ENCODE measurements around the gene RIC1. TPM values are rescaled to one million over a fixed set of nuclear protein-coding genes. Genes with fewer than 3 reads are reported as not detected.
"Not testable (repeated sequence)": the region's sequence is repeated elsewhere in the genome, so short reads cannot be mapped to it uniquely, and the experiment has no call there.

The RIC1 gene
- total RNA-seq, 2 donors from 2014 or later, result 12.8 to 17.9 TPM

GRCh38 chr9:5767968-5768932 is 139.3 kb downstream of the RIC1 start:
- H3K27ac ChIP-seq, result no peak overlapping the region
- no peak for TF ChIP-seq CTCF (IDR thresholded peaks at IDR 0.05)
- H3K27me3 ChIP-seq, result no peaks in the 10 kb centered on the region
- no peaks in the 10 kb centered on the region for H3K9me3 ChIP-seq
- peaks cover 15% of the 10 kb centered on the region for H3K36me3 ChIP-seq
- H3K9ac ChIP-seq (ENCODE audit: low read depth in 2 of 2, low read length in 2 of 2), result no peak overlapping the region
- DNase-seq, result no peak
- H3K4me1 ChIP-seq, result no peaks in the 10 kb centered on the region
- intact Hi-C loops (cut with DNase I), result no loop called here
- no peak overlapping the region for H3K4me3 ChIP-seq

GRCh38 chr9:5773324-5773999 is 144.6 kb downstream of the RIC1 start:
- Histone ChIP-seq H3K9me3 (no peaks in the 10 kb centered on the region), H3K27ac (no peak overlapping the region), H3K4me1 (no peaks in the 10 kb centered on the region), H3K4me3 (no peak overlapping the region), H3K27me3 (no peaks in the 10 kb centered on the region), H3K36me3 (peaks cover 7% of the 10 kb centered on the region), H3K9ac (ENCODE audit: low read depth in 2 of 2, low read length in 2 of 2) (no peak overlapping the region)
- no peak for TF ChIP-seq CTCF (IDR thresholded peaks at IDR 0.05)
- no peak for DNase-seq
- intact Hi-C loops (cut with DNase I), result no loop called here

- H3K27me3 ChIP-seq, result no peaks in the 10 kb centered on the region
- H3K27ac ChIP-seq, result no peak overlapping the region
- H3K36me3 ChIP-seq, result no peaks in the 10 kb centered on the region
- H3K9me3 ChIP-seq, result no peaks in the 10 kb centered on the region
- DNase-seq, result no peak
- H3K9ac ChIP-seq (ENCODE audit: low read depth in 2 of 2, low read length in 2 of 2), result no peak overlapping the region
- no peak overlapping the region for H3K4me3 ChIP-seq
- no peak for TF ChIP-seq CTCF (IDR thresholded peaks at IDR 0.05)
- intact Hi-C loops (cut with DNase I), result no loop called here
- H3K4me1 ChIP-seq, result no peaks in the 10 kb centered on the region
Observed at GRCh38 chr9:5778805-5779204, 149.9 kb downstream of the RIC1 start.

- H3K4me1 ChIP-seq; H3K9me3 ChIP-seq; H3K27me3 ChIP-seq; H3K36me3 ChIP-seq; H3K9ac ChIP-seq (ENCODE audit: low read depth in 2 of 2, low read length in 2 of 2); intact Hi-C loops (cut with DNase I); H3K4me3 ChIP-seq; H3K27ac ChIP-seq: not testable (repeated sequence)
- DNase-seq, result peak; percentile 31
Observed at GRCh38 chr9:5779705-5780218, 150.9 kb downstream of the RIC1 start.

GRCh38 chr9:5783420-5783819 is 154.5 kb downstream of the RIC1 start:
- H3K4me1 ChIP-seq; H3K36me3 ChIP-seq; H3K27me3 ChIP-seq; H3K4me3 ChIP-seq; H3K9ac ChIP-seq (ENCODE audit: low read depth in 2 of 2, low read length in 2 of 2); H3K27ac ChIP-seq; DNase-seq; H3K9me3 ChIP-seq; intact Hi-C loops (cut with DNase I): not testable (repeated sequence)

- no peak overlapping the region for H3K9ac ChIP-seq (ENCODE audit: low read depth in 2 of 2, low read length in 2 of 2)
- TF ChIP-seq CTCF (IDR thresholded peaks at IDR 0.05), result no peak
- no peaks in the 10 kb centered on the region for H3K9me3 ChIP-seq
- intact Hi-C loops (cut with DNase I), result no loop called here
- H3K4me1 ChIP-seq, result no peaks in the 10 kb centered on the region
- H3K4me3 ChIP-seq, result no peak overlapping the region
- no peak overlapping the region for H3K27ac ChIP-seq
- no peaks in the 10 kb centered on the region for H3K27me3 ChIP-seq
- no peak for DNase-seq
- H3K36me3 ChIP-seq, result no peaks in the 10 kb centered on the region
Observed at GRCh38 chr9:5783982-5784381, 155.1 kb downstream of the RIC1 start.

All from colonic mucosa (tissue), 4 donors.